Central memory CD8-positive, alpha-beta T cell (primary cell): ENCODE data around the gene UGT2B7.

Source experiments
- ATAC-seq: fragments of 150-1000 bp; cut with Tn5 transposase; replicated peaks from 2 replicates; pipeline ENCODE4 v1.10.0; 2022; ENCODE audit warnings: mild to moderate bottlenecking, moderate FRiP score, moderate number of reproducible peaks; ENCODE audit not compliant: poor library complexity, severe bottlenecking; ENCODE audit errors: extremely low read depth
- DNase-seq, 2 donors: peaks; one replicate each; pipeline ENCODE4 v3.0.0; 2021; ENCODE audit warnings: low spot score in 2 of 2
- H3K27ac Mint-ChIP-seq: one replicate; pipeline ENCODE4 v1.8.0; 2022; ENCODE audit warnings: low read depth, mild to moderate bottlenecking, moderate library complexity, mixed read lengths
- H3K27me3 Mint-ChIP-seq: one replicate; pipeline ENCODE4 v1.8.0; 2022; ENCODE audit warnings: mixed read lengths
- H3K36me3 Mint-ChIP-seq: one replicate; pipeline ENCODE4 v1.8.0; 2022; ENCODE audit warnings: mild to moderate bottlenecking, moderate library complexity, mixed read lengths; ENCODE audit not compliant: insufficient read depth
- H3K4me1 Mint-ChIP-seq: one replicate; pipeline ENCODE4 v1.8.0; 2022; ENCODE audit warnings: mixed read lengths
- H3K4me3 Mint-ChIP-seq: one replicate; pipeline ENCODE4 v1.8.0; 2022; ENCODE audit warnings: mild to moderate bottlenecking, moderate library complexity, mixed read lengths
- H3K9me3 Mint-ChIP-seq: one replicate; pipeline ENCODE4 v1.8.0; 2022; ENCODE audit warnings: mixed read lengths

UGT2B7 gene

DNA sequence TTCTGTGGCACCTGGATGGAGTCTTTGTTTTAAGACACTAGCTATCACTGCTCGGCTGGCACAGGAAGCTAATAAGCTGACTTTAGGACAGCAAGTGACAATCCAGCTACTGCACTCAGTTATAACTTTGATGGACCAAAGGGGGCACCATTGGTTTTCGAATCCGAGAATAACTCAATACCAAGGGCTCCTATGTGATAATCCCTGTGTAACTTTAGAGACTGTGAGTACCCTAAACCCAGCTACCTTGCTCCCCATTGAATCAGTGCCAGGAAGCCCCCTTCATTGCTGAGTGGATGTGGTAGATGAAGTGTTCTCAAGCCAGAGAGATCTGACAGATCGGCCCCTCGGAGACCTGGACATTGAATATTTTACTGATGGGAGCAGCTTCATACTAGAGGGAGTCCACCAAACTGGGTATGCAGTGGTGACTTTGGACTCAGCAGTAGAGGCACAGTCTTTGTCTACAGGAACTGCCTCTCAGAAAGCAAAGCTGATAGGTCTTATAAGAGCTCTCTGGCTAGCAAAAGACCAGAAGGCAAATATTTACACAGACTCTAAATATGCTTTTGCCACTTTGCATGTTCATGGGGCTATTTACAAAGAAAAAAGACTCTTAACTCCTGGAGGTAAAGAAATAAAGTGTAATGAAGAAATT, 35.5 kb upstream of the UGT2B7 start:
- Mint-ChIP-seq H3K4me3 (no peak overlapping the region), H3K36me3 (peaks cover 2% of the 10 kb centered on the region), H3K4me1 (no peaks in the 10 kb centered on the region), H3K27ac (no peak overlapping the region), H3K9me3 (peaks cover 11% of the 10 kb centered on the region), H3K27me3 (no peaks in the 10 kb centered on the region)
- DNase-seq (no peak), ATAC-seq (no peak)

DNA sequence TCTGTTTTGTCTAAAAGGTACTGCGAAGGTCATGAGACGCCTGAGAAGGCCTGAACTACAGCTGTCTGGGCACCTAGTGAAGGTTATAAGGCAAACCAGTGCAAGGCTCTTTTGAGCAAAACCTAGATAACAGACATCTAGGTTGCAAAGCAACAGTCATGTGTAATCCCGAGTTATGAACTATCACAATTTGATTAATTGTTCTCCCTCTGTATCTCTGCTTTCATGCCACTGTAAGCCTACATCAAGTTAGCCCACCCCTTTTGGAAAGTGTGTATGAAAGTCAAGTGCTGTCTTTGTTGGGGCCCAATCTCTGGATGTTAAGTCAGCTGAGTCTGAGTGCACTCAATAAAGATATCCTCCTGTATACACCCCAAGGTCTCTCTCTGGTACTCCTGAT, 31.9 kb upstream of the UGT2B7 start:
- no peak for ATAC-seq
- peaks cover 2% of the 10 kb centered on the region for H3K36me3 Mint-ChIP-seq
- H3K4me1 Mint-ChIP-seq, result no peaks in the 10 kb centered on the region
- DNase-seq, result no peak
- H3K4me3 Mint-ChIP-seq, result no peak overlapping the region
- no peaks in the 10 kb centered on the region for H3K27me3 Mint-ChIP-seq
- H3K9me3 Mint-ChIP-seq, result peaks cover 13% of the 10 kb centered on the region
- H3K27ac Mint-ChIP-seq, result no peak overlapping the region

DNA sequence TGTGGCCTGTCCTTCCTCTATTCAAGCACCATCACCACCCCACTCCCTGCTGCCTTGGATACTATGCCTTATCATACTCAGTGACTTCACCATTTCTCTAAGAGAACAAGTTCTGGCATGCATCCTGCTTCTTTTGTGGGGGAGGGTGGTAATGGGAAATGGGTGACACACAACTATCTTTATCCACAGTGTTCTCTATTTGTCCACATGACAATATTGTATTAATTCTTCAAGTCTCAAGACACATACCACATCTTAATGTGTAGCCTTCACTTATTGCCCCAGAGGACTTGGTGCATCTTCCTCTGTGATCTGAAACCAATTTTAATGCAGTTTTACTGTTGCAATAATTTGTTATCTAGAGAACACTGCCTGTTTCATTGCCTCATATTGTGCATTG, 29.3 kb upstream of the UGT2B7 start:
- H3K4me3 Mint-ChIP-seq, result no peak overlapping the region
- no peaks in the 10 kb centered on the region for H3K4me1 Mint-ChIP-seq
- DNase-seq, result no peak
- H3K36me3 Mint-ChIP-seq, result no peaks in the 10 kb centered on the region
- no peak for ATAC-seq
- no peaks in the 10 kb centered on the region for H3K27me3 Mint-ChIP-seq
- peaks cover 13% of the 10 kb centered on the region for H3K9me3 Mint-ChIP-seq
- no peak overlapping the region for H3K27ac Mint-ChIP-seq

DNA sequence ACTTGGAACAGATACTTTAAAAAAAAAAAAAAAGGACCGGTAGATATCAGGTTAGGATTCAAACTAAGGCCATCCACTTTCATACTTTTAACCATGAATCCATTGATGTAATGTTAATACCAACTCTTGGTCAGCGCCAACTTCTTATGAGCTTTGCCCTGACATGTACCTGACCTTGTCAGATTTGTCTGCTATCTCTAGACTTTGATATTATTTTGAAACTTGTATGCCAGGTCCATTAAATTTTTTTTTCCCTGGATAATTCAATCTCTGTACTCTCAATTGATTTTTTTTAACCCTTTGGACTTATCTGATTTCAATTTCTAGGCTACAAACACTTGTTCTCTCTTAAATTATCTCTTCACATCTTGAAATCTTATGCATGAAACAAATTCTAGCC, 27.2 kb upstream of the UGT2B7 start:
- H3K4me3 Mint-ChIP-seq, result no peak overlapping the region
- H3K27ac Mint-ChIP-seq, result no peak overlapping the region
- H3K27me3 Mint-ChIP-seq, result no peaks in the 10 kb centered on the region
- ATAC-seq (no peak), DNase-seq (no peak)
- peaks cover 7% of the 10 kb centered on the region for H3K9me3 Mint-ChIP-seq
- H3K36me3 Mint-ChIP-seq, result no peaks in the 10 kb centered on the region
- no peaks in the 10 kb centered on the region for H3K4me1 Mint-ChIP-seq

DNA sequence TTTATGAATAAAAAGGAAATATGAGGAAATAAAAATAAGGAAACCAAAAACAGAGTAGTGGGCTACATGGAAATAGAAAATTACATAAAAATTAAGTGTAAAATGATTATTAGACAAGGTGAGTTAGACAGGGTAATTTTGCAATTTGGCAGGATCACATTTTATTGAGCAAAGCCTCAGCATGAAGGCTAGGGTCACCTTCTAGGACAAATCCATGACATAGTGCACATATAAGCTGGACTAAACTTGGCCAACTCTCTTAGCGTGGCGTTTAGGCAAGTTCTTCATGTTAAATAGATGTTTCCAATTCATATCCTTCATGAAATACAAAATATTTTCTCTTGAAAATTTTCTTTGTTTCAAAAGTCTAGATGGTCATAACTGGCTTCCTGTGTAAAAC, 25.7 kb upstream of the UGT2B7 start:
- Mint-ChIP-seq H3K36me3 (no peaks in the 10 kb centered on the region), H3K27ac (no peak overlapping the region), H3K9me3 (peaks cover 7% of the 10 kb centered on the region), H3K4me1 (no peaks in the 10 kb centered on the region), H3K27me3 (no peaks in the 10 kb centered on the region), H3K4me3 (no peak overlapping the region)
- no peak for ATAC-seq
- DNase-seq, result no peak

DNA sequence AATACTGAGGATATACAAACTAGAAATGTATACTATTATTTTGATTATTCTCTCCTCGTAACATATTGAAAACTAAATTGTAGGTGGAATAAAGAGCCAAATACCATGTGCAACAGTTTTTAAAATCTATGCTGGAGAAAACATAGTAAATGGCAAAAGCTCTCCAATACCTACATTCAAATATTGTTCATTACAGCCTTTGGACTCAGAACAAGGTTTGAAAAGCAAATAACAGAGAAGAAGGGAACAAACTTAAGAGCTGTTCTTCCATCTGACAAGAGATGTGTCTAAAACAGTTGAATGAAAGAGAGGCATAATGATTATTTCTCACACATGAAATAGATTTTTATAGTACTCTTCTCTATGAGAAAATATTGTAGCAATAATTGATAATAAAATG, 25.0 kb upstream of the UGT2B7 start:
- H3K4me1 Mint-ChIP-seq, result no peaks in the 10 kb centered on the region
- no peak overlapping the region for H3K4me3 Mint-ChIP-seq
- H3K36me3 Mint-ChIP-seq, result no peaks in the 10 kb centered on the region
- ATAC-seq (no peak), DNase-seq (no peak)
- peaks cover 7% of the 10 kb centered on the region for H3K9me3 Mint-ChIP-seq
- no peaks in the 10 kb centered on the region for H3K27me3 Mint-ChIP-seq
- H3K27ac Mint-ChIP-seq, result no peak overlapping the region

DNA sequence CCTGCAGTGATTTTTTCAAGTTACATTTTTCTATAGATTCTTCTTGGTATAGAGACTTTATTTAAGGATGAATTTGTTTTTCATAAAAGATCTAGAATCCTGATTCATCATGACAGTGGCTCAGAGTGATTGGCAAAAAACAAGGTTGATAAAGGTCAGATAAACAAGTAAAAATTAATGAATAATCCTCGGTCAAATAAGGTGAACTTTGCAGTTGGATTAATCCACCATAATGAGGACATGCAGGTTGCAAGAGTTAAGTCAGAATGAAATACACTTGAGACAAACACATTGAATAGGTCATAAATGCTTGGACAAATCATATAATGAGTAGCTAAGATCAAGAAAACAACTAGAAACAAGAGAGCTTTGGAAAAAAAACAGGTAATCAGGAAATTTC, 22.9 kb upstream of the UGT2B7 start:
- no peak for ATAC-seq
- no peaks in the 10 kb centered on the region for H3K9me3 Mint-ChIP-seq
- no peak for DNase-seq
- no peak overlapping the region for H3K27ac Mint-ChIP-seq
- no peak overlapping the region for H3K4me3 Mint-ChIP-seq
- no peaks in the 10 kb centered on the region for H3K36me3 Mint-ChIP-seq
- H3K27me3 Mint-ChIP-seq, result no peaks in the 10 kb centered on the region
- no peaks in the 10 kb centered on the region for H3K4me1 Mint-ChIP-seq

DNA sequence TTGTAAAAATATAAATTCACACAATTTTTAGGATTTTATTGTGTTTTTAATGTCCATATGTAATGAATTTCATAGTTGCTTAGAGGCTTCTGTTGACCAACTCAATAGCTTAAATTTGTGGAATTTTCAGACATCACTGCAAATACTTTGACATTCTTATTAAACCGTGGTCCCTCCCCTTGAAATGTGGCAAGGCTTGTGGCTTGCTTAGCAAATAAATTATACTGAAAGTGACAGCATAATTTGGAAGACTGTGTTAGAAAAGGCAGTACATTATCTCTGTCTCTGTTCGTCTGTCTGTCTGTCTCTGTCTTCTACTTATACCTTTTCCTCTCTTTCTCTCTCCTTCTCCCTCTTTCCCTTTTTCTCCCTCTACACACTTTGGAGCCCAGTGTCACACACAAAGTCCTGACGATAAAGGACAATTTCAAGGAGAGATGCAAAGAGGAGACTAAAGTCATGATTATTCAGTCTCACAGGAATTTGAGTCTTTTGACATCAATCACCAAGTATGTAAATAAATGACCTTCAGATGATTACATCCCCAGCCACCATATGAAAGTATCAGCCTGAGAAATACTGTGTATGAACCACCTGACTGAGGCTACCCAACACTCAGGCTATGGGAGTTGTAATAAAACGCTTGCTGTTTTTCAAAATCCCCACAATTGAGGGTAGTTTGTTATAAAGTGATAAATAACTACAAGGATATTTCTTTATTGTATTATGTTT, 21.0 kb upstream of the UGT2B7 start:
- Mint-ChIP-seq H3K4me3 (no peak overlapping the region), H3K4me1 (no peaks in the 10 kb centered on the region), H3K9me3 (no peaks in the 10 kb centered on the region), H3K27ac (no peak overlapping the region), H3K27me3 (no peaks in the 10 kb centered on the region), H3K36me3 (no peaks in the 10 kb centered on the region)
- DNase-seq (no peak), ATAC-seq (no peak)

DNA sequence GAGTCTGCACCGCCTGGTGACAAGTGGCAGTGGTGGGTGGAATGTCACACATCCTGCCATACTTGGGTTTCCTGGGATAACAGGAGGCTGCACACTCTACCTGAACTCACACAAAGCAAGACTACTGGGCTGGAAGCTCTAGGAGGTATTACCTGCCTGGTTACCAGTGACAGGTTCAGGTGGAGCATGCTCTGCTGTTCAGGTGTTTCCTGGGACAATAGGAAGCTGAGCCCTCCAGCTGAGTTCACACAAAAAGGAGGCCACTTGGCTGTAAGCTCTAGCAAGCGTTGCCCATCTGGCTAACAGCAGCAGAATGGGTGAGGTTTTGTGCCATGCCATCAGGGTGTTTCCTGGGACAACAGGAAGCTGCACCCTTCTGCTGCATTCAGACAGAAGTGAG, 17.4 kb upstream of the UGT2B7 start:
- no peak overlapping the region for H3K4me3 Mint-ChIP-seq

DNA sequence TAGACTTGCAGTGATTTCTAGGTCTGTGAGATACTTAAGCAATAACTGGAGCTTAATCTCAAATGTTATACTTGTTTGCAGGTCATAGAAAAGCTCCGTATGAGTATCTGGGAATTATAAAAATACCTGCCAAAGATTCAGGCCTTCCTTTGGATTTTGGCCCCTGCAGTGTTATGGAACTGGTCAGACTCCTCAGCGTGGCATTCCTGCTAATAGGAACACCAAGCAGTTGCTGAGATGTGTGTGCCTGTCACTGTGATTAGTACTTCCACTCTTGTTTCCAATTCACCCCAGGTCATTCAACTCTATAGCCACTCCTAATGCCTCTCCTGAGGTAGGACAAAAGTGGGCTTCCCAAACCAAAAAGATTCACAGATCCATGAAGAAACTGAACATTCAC, 7.8 kb upstream of the UGT2B7 start:
- ATAC-seq, result no peak
- peaks cover 6% of the 10 kb centered on the region for H3K9me3 Mint-ChIP-seq
- no peaks in the 10 kb centered on the region for H3K27me3 Mint-ChIP-seq
- H3K4me1 Mint-ChIP-seq, result no peaks in the 10 kb centered on the region
- DNase-seq, result no peak
- H3K36me3 Mint-ChIP-seq, result no peaks in the 10 kb centered on the region
- no peak overlapping the region for H3K4me3 Mint-ChIP-seq
- no peak overlapping the region for H3K27ac Mint-ChIP-seq

More for the DNA sequence above, 17.4 kb upstream of the UGT2B7 start:
- H3K27ac Mint-ChIP-seq, result no peak overlapping the region
- no peaks in the 10 kb centered on the region for H3K9me3 Mint-ChIP-seq
- no peaks in the 10 kb centered on the region for H3K27me3 Mint-ChIP-seq
- no peak for DNase-seq
- no peak for ATAC-seq
- H3K4me1 Mint-ChIP-seq, result no peaks in the 10 kb centered on the region
- no peaks in the 10 kb centered on the region for H3K36me3 Mint-ChIP-seq

DNA sequence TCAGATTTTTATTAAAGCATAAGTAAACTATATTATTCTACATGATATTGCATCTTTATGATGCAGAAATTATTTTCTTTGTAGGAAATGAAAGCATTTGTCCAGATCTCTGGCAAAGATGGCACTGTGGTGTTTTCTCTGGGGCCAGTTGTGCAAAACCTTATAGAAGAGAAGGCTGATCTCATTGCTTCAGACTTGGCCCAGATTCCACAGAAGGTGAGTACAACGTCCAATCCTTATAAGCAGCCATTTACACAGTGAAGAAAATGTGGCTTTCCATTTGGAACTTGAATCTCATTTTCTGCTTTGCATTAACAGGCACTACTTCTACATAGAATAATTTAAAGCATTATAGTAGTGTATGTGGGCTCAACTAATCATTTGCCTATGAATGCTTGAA, 6.9 kb upstream of the UGT2B7 start:
- Mint-ChIP-seq H3K4me1 (no peaks in the 10 kb centered on the region), H3K4me3 (no peak overlapping the region), H3K27me3 (no peaks in the 10 kb centered on the region), H3K27ac (no peak overlapping the region), H3K36me3 (no peaks in the 10 kb centered on the region), H3K9me3 (peaks cover 6% of the 10 kb centered on the region)
- DNase-seq (no peak), ATAC-seq (no peak)

DNA sequence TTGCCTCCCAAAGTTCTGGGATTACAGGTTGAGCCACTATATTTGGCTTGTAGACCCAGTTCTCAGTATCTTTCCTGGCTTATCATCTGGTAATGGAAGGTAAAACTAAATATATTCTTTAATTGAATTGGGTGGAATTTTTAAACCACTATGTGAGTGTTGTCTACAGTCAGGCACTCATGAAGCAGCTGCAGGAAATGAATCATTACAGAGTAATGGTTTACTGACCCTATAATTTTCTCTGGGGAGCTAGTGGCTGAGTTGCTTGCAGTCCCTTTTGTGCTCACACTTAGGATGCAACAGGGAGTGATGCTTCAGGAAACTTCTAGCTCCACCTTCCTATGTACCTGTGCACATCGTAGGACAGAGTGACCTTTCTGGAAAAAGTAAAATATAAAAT, 4.1 kb upstream of the UGT2B7 start:
- no peak overlapping the region for H3K27ac Mint-ChIP-seq
- ATAC-seq, result no peak
- DNase-seq, result no peak
- no peaks in the 10 kb centered on the region for H3K4me1 Mint-ChIP-seq
- H3K36me3 Mint-ChIP-seq, result no peaks in the 10 kb centered on the region
- peaks cover 12% of the 10 kb centered on the region for H3K9me3 Mint-ChIP-seq
- H3K4me3 Mint-ChIP-seq, result no peak overlapping the region
- no peaks in the 10 kb centered on the region for H3K27me3 Mint-ChIP-seq

DNA sequence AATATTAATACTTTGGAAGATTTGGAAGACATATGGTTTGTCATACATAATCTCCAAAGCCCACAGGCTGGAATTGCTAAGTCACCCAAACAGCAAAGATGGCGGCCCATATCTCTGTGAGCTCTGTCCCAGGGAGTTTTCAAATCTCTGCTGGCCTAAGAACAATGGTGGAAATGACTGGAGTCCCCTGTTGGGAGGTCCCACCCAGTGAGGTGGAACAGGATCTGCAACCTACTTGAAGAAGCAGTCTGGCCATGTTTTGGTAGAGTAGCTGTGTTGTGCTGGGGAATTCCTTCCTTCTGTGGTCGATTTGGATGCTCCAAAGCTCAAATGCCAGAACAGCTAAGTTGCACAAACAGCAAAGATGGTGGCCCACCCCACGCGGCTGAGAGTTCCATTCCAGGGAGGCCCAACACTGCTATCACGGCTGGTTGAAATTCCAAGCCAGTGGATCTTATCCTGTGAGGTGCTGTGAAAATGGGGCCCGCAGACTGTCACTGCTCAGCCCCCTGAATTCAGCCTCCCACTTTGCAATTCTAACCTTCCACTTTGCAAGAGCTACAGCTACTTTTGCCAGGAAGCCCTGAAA, 3.2 kb upstream of the UGT2B7 start:
- H3K4me3 Mint-ChIP-seq, result no peak overlapping the region
- ATAC-seq (no peak), DNase-seq (no peak)
- no peak overlapping the region for H3K27ac Mint-ChIP-seq
- H3K27me3 Mint-ChIP-seq, result no peaks in the 10 kb centered on the region
- H3K4me1 Mint-ChIP-seq, result no peaks in the 10 kb centered on the region
- no peaks in the 10 kb centered on the region for H3K36me3 Mint-ChIP-seq
- H3K9me3 Mint-ChIP-seq, result peaks cover 12% of the 10 kb centered on the region
